Inferior parietal cortex (tissue), 1 donor: ENCODE data around the gene PEX13.

ENCODE experiments used
- DNase-seq: peaks from one replicate; pipeline ENCODE4 v3.0.0-alpha.2; 2016; ENCODE audit errors: extremely low spot score

The PEX13 gene

DNA sequence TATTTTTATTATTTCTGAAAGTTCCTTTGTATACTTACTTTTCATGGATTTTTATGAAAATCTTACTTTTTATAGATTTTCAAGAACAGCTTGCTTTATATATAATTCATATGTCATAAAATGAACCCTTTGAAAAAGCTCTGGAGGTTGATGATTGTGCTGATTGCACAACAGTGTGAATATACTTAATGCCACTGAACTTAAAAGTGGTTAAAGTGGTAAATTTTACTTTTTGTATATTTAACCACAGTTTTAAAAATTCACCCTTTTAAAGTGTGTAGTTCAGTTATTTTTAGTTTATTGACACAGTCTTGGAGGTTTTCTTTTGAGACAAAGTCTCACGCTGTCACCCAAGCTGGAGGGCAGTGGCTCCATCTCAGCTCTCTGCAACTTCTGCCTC, 56.6 kb downstream of the PEX13 start:
- DNase-seq, result no peak

GRCh38 chr2:61085883-61086282, 68.4 kb downstream of the PEX13 start:
- DNase-seq, result no peak

- DNase-seq, result no peak
These were observed 72.3 kb downstream of the PEX13 start for GRCh38 chr2:61089797-61090196.

- no peak for DNase-seq
These were observed 72.9 kb downstream of the PEX13 start for GRCh38 chr2:61090386-61090921.

GRCh38 chr2:61091485-61091884, 74.0 kb downstream of the PEX13 start:
- DNase-seq, result no peak

DNA sequence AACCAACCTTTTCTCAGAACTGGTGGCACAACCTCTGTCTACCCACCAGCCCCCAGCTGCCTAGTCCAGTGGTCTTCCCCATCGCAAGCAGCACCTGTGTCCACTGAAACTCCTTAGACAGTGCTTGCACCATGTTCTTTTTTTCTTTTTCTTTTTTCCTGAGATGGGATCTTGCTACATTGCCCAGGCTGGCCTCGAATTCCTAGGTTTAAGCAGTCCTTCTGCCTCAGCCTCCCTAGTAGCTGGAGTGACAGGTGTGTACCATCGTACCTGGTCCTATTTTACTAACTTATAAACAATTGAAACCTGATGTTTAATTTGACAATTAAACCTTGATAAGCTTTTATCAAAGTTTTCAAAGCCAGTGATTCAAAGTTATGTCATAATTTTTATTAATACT, 78.9 kb downstream of the PEX13 start:
- no peak for DNase-seq

GRCh38 chr2:61100801-61101200, 83.3 kb downstream of the PEX13 start:
- DNase-seq, result no peak
